ENCODE measurements around the gene TMEM145. TPM values are rescaled to one million over a fixed set of nuclear protein-coding genes. Genes with fewer than 3 reads are reported as not detected.

The TMEM145 gene
- total RNA-seq, 1 experiment from 2014 or later, result 3.0 TPM

- ChIA-PET CTCF (interaction anchor here (0.7 kb wide), 1 partner anchor 146 kb away, joined by 3 read pairs; no protein-coding TSS in a partner anchor), POLR2A (no interaction called here)
- no peaks in the 10 kb centered on the region for H3K9me3 ChIP-seq (ENCODE audit: control insufficient read depth, insufficient read depth, low read depth, low read length)
- intact Hi-C loops (cut with micrococcal nuclease; ENCODE audit: unreplicated experiment), result no loop called here
- H3K27ac ChIP-seq (ENCODE audit: low read length), result peak overlapping the region; percentile 73
- in situ Hi-C loops (cut with HindIII; ENCODE audit: low pct_unique_long_range_greater_than_20kb, low sequenced_read_pairs), result no loop called here
- no peaks in the 10 kb centered on the region; the same call in 1 of the 2 replicates for H3K4me1 ChIP-seq (ENCODE audit: control insufficient read depth, insufficient read depth, low read length)
- no peak for DNase-seq (ENCODE audit: low read depth, low spot score)
- peak overlapping the region; percentile 78 to 80 for H3K4me3 ChIP-seq (ENCODE audit: low read depth in 2 of 2, low read length in 2 of 2)
- H3K36me3 ChIP-seq (ENCODE audit: control insufficient read depth, insufficient read depth, low read length), result no peaks in the 10 kb centered on the region; the same call in 1 of the 2 replicates
- TSS peak; percentile 90 for BruUV-seq (replicated peaks)
- no peaks in the 10 kb centered on the region for H3K27me3 ChIP-seq (ENCODE audit: control insufficient read depth, insufficient read depth, low read length)
- TF ChIP-seq SIN3A (IDR thresholded peaks at IDR 0.05; ENCODE audit: borderline replicate concordance, insufficient read depth, low read depth, low read length) (no peak), CTCF (IDR thresholded peaks at IDR 0.05) (no peak; the same call in 1 of the 2 replicates), TCF7L2 (IDR thresholded peaks at IDR 0.05; ENCODE audit: low read depth, low read length) (no peak), POLR2AphosphoS5 (IDR thresholded peaks at IDR 0.05; ENCODE audit: low read depth, low read length) (no peak)
- ATAC-seq, result peak; percentile 26
These were observed 13.0 kb downstream of the TMEM145 start for GRCh38 chr19:42325896-42326771.

GRCh38 chr19:42326969-42327368, 13.9 kb downstream of the TMEM145 start:
- no TSS peak for BruUV-seq (replicated peaks)
- POLR2A ChIA-PET, result no interaction called here
- H3K27me3 ChIP-seq (ENCODE audit: control insufficient read depth, insufficient read depth, low read length), result no peaks in the 10 kb centered on the region
- H3K4me1 ChIP-seq (ENCODE audit: control insufficient read depth, insufficient read depth, low read length), result no peaks in the 10 kb centered on the region; the same call in 1 of the 2 replicates
- H3K4me3 ChIP-seq (ENCODE audit: low read depth in 2 of 2, low read length in 2 of 2), result no peak overlapping the region
- CTCF ChIA-PET, result interaction anchor here (0.6 kb wide), 1 partner anchor 197 kb away, joined by 4 read pairs; no protein-coding TSS in a partner anchor
- in situ Hi-C loops (cut with HindIII; ENCODE audit: low pct_unique_long_range_greater_than_20kb, low sequenced_read_pairs), result no loop called here
- ATAC-seq, result no peak
- no peak overlapping the region for H3K27ac ChIP-seq (ENCODE audit: low read length)
- H3K9me3 ChIP-seq (ENCODE audit: control insufficient read depth, insufficient read depth, low read depth, low read length), result no peaks in the 10 kb centered on the region
- TF ChIP-seq REST (IDR thresholded peaks at IDR 0.05; ENCODE audit: insufficient read depth in 1 of 2, low read depth in 2 of 2, low read length in 1 of 2), result no peak
- no peak for TF ChIP-seq SIN3A (IDR thresholded peaks at IDR 0.05; ENCODE audit: borderline replicate concordance, insufficient read depth, low read depth, low read length)
- TF ChIP-seq TCF7L2 (IDR thresholded peaks at IDR 0.05; ENCODE audit: low read depth, low read length), result no peak
- no peak for TF ChIP-seq CTCF (IDR thresholded peaks at IDR 0.05)
- TF ChIP-seq POLR2AphosphoS5 (IDR thresholded peaks at IDR 0.05; ENCODE audit: low read depth, low read length), result no peak
- no peak for DNase-seq (ENCODE audit: low read depth, low spot score)
- intact Hi-C loops (cut with micrococcal nuclease; ENCODE audit: unreplicated experiment), result no loop called here
- H3K36me3 ChIP-seq (ENCODE audit: control insufficient read depth, insufficient read depth, low read length), result no peaks in the 10 kb centered on the region; the same call in 1 of the 2 replicates

Measured in Panc1 (cell line).